Breast epithelium (tissue), 3 donors: Measurements from ENCODE around the gene CNEP1R1.

Source experiments
- CTCF ChIP-seq, 3 donors: fragments of 450-650 bp; IDR thresholded peaks; one replicate each; pipeline ENCODE4 v1.5.1; 2016 to 2017; ENCODE audit warnings: antibody characterized with exemption in 3 of 3, mild to moderate bottlenecking in 3 of 3, moderate library complexity in 3 of 3
- POLR2A ChIP-seq: fragments of 450-650 bp; IDR thresholded peaks from one replicate; pipeline ENCODE4 v1.6.1; 2016; ENCODE audit warnings: antibody characterized with exemption, mild to moderate bottlenecking, moderate library complexity
- POLR2AphosphoS5 ChIP-seq, 3 donors: sonication (generic); formaldehyde crosslinking; IDR thresholded peaks; one replicate each; pipeline ENCODE4 v1.6.1; 2017; ENCODE audit warnings: antibody characterized with exemption in 3 of 3

- TF ChIP-seq CTCF (IDR thresholded peaks at IDR 0.05) (no peak), POLR2AphosphoS5 (IDR thresholded peaks at IDR 0.05) (no peak), POLR2A (no peak)
These were observed 15.0 kb downstream of the CNEP1R1 start for GRCh38 chr16:50040018-50040417.
